Measurements from ENCODE around the gene TUFT1. TPM values are rescaled to one million over a fixed set of nuclear protein-coding genes. Genes with fewer than 3 reads are reported as not detected.

Gene TUFT1
- total RNA-seq, 1 donor from 2014 or later = 7.5 TPM

GRCh38 chr1:151539321-151540020 lies 638 bp upstream of the TUFT1 start:
- H3K9me3 Mint-ChIP-seq = no peaks in the 10 kb centered on the region
- no peak for TF ChIP-seq CTCF (conservative IDR thresholded peaks at IDR 0.05)
- DNase-seq (ENCODE audit: low read depth, low spot score) = no peak
- peaks cover 12% of the 10 kb centered on the region for H3K27me3 Mint-ChIP-seq (ENCODE audit: low read depth)
- H3K4me3 Mint-ChIP-seq = peak overlapping the region; percentile 98
- H3K36me3 Mint-ChIP-seq (ENCODE audit: low read depth) = no peaks in the 10 kb centered on the region
- H3K27ac Mint-ChIP-seq (ENCODE audit: unreplicated experiment) = no peak overlapping the region
- H3K4me1 Mint-ChIP-seq = peaks cover 32% of the 10 kb centered on the region

GRCh38 chr1:151540982-151541377 lies 871 bp downstream of the TUFT1 start:
- DNase-seq (ENCODE audit: low read depth, low spot score) = peak; percentile 5
- Mint-ChIP-seq H3K27me3 (ENCODE audit: low read depth) (peaks cover 12% of the 10 kb centered on the region), H3K36me3 (ENCODE audit: low read depth) (no peaks in the 10 kb centered on the region), H3K4me3 (peak overlapping the region; percentile 98), H3K9me3 (no peaks in the 10 kb centered on the region), H3K4me1 (peaks cover 27% of the 10 kb centered on the region), H3K27ac (ENCODE audit: unreplicated experiment) (no peak overlapping the region)
- TF ChIP-seq CTCF (conservative IDR thresholded peaks at IDR 0.05) = no peak

- peaks cover 27% of the 10 kb centered on the region for H3K4me1 Mint-ChIP-seq
- peaks cover 12% of the 10 kb centered on the region for H3K27me3 Mint-ChIP-seq (ENCODE audit: low read depth)
- H3K27ac Mint-ChIP-seq (ENCODE audit: unreplicated experiment) = no peak overlapping the region
Measured at GRCh38 chr1:151541752-151542151, 1.6 kb downstream of the TUFT1 start.

GRCh38 chr1:151542710-151543129 lies 2.6 kb downstream of the TUFT1 start:
- no peak for DNase-seq (ENCODE audit: low read depth, low spot score)
- H3K27ac Mint-ChIP-seq (ENCODE audit: unreplicated experiment) = no peak overlapping the region
- peaks cover 33% of the 10 kb centered on the region for H3K4me1 Mint-ChIP-seq
- peak overlapping the region; percentile 71 for H3K4me3 Mint-ChIP-seq
- H3K27me3 Mint-ChIP-seq (ENCODE audit: low read depth) = peaks cover 12% of the 10 kb centered on the region
- TF ChIP-seq CTCF (conservative IDR thresholded peaks at IDR 0.05) = no peak
- H3K9me3 Mint-ChIP-seq = no peaks in the 10 kb centered on the region
- H3K36me3 Mint-ChIP-seq (ENCODE audit: low read depth) = no peaks in the 10 kb centered on the region

More at GRCh38 chr1:151541752-151542151, 1.6 kb downstream of the TUFT1 start:
- H3K4me3 Mint-ChIP-seq = peak overlapping the region; percentile 98
- DNase-seq (ENCODE audit: low read depth, low spot score) = no peak
- H3K9me3 Mint-ChIP-seq = no peaks in the 10 kb centered on the region
- no peaks in the 10 kb centered on the region for H3K36me3 Mint-ChIP-seq (ENCODE audit: low read depth)
- TF ChIP-seq CTCF (conservative IDR thresholded peaks at IDR 0.05) = no peak

GRCh38 chr1:151545542-151545941 lies 5.4 kb downstream of the TUFT1 start:
- Mint-ChIP-seq H3K4me1 (peaks cover 25% of the 10 kb centered on the region), H3K4me3 (peak overlapping the region; percentile 6), H3K27ac (ENCODE audit: unreplicated experiment) (no peak overlapping the region), H3K36me3 (ENCODE audit: low read depth) (no peaks in the 10 kb centered on the region), H3K9me3 (no peaks in the 10 kb centered on the region), H3K27me3 (ENCODE audit: low read depth) (peaks cover 9% of the 10 kb centered on the region)
- DNase-seq (ENCODE audit: low read depth, low spot score) = no peak
- no peak for TF ChIP-seq CTCF (conservative IDR thresholded peaks at IDR 0.05)
